PC-3 (cell line): ENCODE data around the gene DEFB113.

ENCODE experiments used
- CTCF ChIP-seq: fragments of 300-600 bp; sonication (generic); conservative IDR thresholded peaks from 2 replicates; pipeline ENCODE4 v1.5.1; 2017; ENCODE audit warnings: antibody characterized with exemption, low read depth, mild to moderate bottlenecking, low read length
- EZH2 ChIP-seq: fragments of 300-600 bp; sonication (generic); IDR thresholded peaks from one replicate; pipeline ENCODE4 v1.6.1; 2017; ENCODE audit warnings: antibody characterized with exemption, mild to moderate bottlenecking, low read length; ENCODE audit not compliant: unreplicated experiment
- EZH2phosphoT487 ChIP-seq: fragments of 300-600 bp; sonication (generic); IDR thresholded peaks from 2 replicates; pipeline ENCODE4 v1.6.1; 2018; ENCODE audit warnings: mild to moderate bottlenecking, antibody characterized with exemption, low read length, borderline replicate concordance

GRCh38 chr6:49939993-49940498 lies 29.4 kb downstream of the DEFB113 start:
- TF ChIP-seq CTCF (no peak), EZH2 (no peak), EZH2phosphoT487 (no peak)
